IMR-90 (cell line): ENCODE measurements around the gene FGR.

Source experiments
- CEBPB ChIP-seq: IDR thresholded peaks from 2 replicates; pipeline ENCODE4 v1.6.1; 2012; ENCODE audit warnings: low read depth, low read length, improper control_type of control experiment
- CTCF ChIP-seq: conservative IDR thresholded peaks from 2 replicates; pipeline ENCODE4 v1.5.1; 2012; ENCODE audit warnings: mild to moderate bottlenecking, low read depth, low read length, improper control_type of control experiment
- POLR2A ChIP-seq: IDR thresholded peaks from 2 replicates; pipeline ENCODE4 v1.6.1; 2012; ENCODE audit warnings: mild to moderate bottlenecking, low read depth, low read length
- RAD21 ChIP-seq: IDR thresholded peaks from 2 replicates; pipeline ENCODE4 v1.6.1; 2012; ENCODE audit warnings: low read length, improper control_type of control experiment
- RFX5 ChIP-seq: IDR thresholded peaks from 2 replicates; pipeline ENCODE4 v1.8.0; 2012; ENCODE audit warnings: low read depth, mild to moderate bottlenecking, low read length, moderate library complexity
- SMC3 ChIP-seq: fragments of 150-350 bp; IDR thresholded peaks from 2 replicates; pipeline ENCODE4 v1.6.1; 2016; ENCODE audit warnings: low read depth, mild to moderate bottlenecking, antibody characterized with exemption, low read length, moderate library complexity
- USF2 ChIP-seq: fragments of 150-350 bp; IDR thresholded peaks from 2 replicates; pipeline ENCODE4 v1.6.1; 2017; ENCODE audit warnings: mild to moderate bottlenecking, antibody characterized with exemption, low read length, low read depth

DNA sequence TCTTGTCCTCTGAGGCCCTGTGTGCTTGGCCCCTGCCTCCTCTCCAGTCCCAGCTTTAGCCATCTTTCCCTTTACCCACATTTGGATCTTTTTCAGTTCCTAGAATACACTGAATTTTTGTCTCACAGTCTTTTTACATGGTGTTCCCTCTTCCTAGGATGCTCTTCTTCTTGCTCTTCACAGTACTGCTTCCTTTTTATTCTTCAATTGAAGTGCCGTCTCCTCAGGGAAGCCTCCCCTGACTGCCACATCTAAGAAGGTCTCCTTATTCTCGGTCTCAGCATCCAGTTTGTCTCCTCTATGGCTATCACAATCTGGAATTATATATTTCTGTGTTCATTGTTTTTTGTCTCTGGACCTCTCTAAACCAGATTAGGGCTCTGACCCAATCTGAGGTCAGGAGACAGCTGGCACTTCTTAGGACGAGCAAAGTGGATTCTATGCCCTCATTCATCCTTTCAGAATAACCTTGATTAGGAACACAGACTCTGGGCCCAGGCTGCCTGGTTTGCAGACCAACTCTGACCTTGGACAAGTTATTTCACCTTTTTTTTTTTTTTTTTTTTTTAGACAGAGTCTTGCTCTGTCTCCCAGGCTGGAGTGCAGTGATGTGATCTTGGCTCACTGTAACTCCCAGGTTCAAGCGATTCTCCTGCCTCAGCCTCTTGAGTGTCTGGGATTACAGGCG, 3.2 kb upstream of the FGR start:
- no peak for TF ChIP-seq POLR2A
- no peak for TF ChIP-seq CTCF
- TF ChIP-seq USF2: no peak
- no peak for TF ChIP-seq SMC3
- no peak for TF ChIP-seq RFX5
- no peak for TF ChIP-seq RAD21
- no peak for TF ChIP-seq CEBPB
